ENCODE data around the gene MCU. TPM values are rescaled to one million over a fixed set of nuclear protein-coding genes. Genes with fewer than 3 reads are reported as not detected.

Gene MCU
- total RNA-seq, 1 experiment from 2014 or later = 37.2 TPM

- H3K9me3 Mint-ChIP-seq = no peaks in the 10 kb centered on the region
- ChIA-PET CTCF (interaction anchor here (1.0 kb wide), 1 partner anchor 32 kb away, joined by 6 read pairs; no protein-coding TSS in a partner anchor), POLR2A (no interaction called here)
- no peaks in the 10 kb centered on the region for H3K36me3 Mint-ChIP-seq
- no peak overlapping the region for H3K27ac Mint-ChIP-seq
- ATAC-seq (no peak), DNase-seq (ENCODE audit: low spot score) (no peak)
- H3K27me3 Mint-ChIP-seq (ENCODE audit: low read depth) = no peaks in the 10 kb centered on the region
- no peak overlapping the region for H3K4me3 Mint-ChIP-seq
- peaks cover 24% of the 10 kb centered on the region for H3K4me1 Mint-ChIP-seq
- no peak for TF ChIP-seq MAX (CRISPR knock-in tag; IDR thresholded peaks at IDR 0.05)
- TF ChIP-seq FOXP1 (CRISPR knock-in tag; IDR thresholded peaks at IDR 0.05; ENCODE audit: borderline replicate concordance) = no peak
- no peak for TF ChIP-seq ZNF425 (CRISPR knock-in tag; conservative IDR thresholded peaks at IDR 0.05)
- no peak for TF ChIP-seq OVOL2 (CRISPR knock-in tag; IDR thresholded peaks at IDR 0.05; ENCODE audit: borderline replicate concordance)
- TF ChIP-seq AFF4 (CRISPR knock-in tag; IDR thresholded peaks at IDR 0.05; ENCODE audit: borderline replicate concordance) = no peak
- no peak for TF ChIP-seq ETV6 (CRISPR knock-in tag; IDR thresholded peaks at IDR 0.05)
- TF ChIP-seq RELA (CRISPR knock-in tag; IDR thresholded peaks at IDR 0.05; ENCODE audit: borderline replicate concordance) = no peak
- TF ChIP-seq ZNF423 (CRISPR knock-in tag; IDR thresholded peaks at IDR 0.05) = no peak
- TF ChIP-seq MXD4 (CRISPR knock-in tag; IDR thresholded peaks at IDR 0.05; ENCODE audit: borderline replicate concordance) = no peak
- TF ChIP-seq CREB1 (CRISPR knock-in tag; IDR thresholded peaks at IDR 0.05) = no peak
- TF ChIP-seq PREB (CRISPR knock-in tag; IDR thresholded peaks at IDR 0.05; ENCODE audit: borderline replicate concordance) = no peak
- TF ChIP-seq ATF1 (CRISPR knock-in tag; IDR thresholded peaks at IDR 0.05) = no peak
- TF ChIP-seq ARID4B (CRISPR knock-in tag; IDR thresholded peaks at IDR 0.05; ENCODE audit: borderline replicate concordance) = no peak
- TF ChIP-seq E2F1 (CRISPR knock-in tag; IDR thresholded peaks at IDR 0.05) = no peak
These were observed 110.4 kb downstream of the MCU start for GRCh38 chr10:72802332-72802731.
